Transverse colon (tissue), 4 donors: ENCODE results near the gene OR5AC2.

ENCODE experiments used
- CTCF ChIP-seq, 5 experiments: fragments of 200-600 bp in 3 of 5; fragments of 450-650 bp in 2 of 5; sonication (generic) in 3 of 5; IDR thresholded peaks; 1 replicate in 2 of 5; 2 replicates in 3 of 5; pipeline ENCODE4 v1.5.1; 2016 to 2017; ENCODE audit warnings: antibody characterized with exemption in 5 of 5, inconsistent platforms in 3 of 5, mild to moderate bottlenecking in 2 of 5, moderate library complexity in 1 of 5
- EP300 ChIP-seq: sonication (generic); formaldehyde crosslinking; IDR thresholded peaks from one replicate; pipeline ENCODE4 v1.6.1; 2017; ENCODE audit warnings: antibody characterized with exemption, low read depth
- POLR2A ChIP-seq: fragments of 450-650 bp; IDR thresholded peaks from one replicate; pipeline ENCODE4 v1.6.1; 2016; ENCODE audit warnings: antibody characterized with exemption, mild to moderate bottlenecking, moderate library complexity
- POLR2AphosphoS5 ChIP-seq, 3 donors: sonication (generic); formaldehyde crosslinking; IDR thresholded peaks; one replicate each; pipeline ENCODE4 v1.6.1; 2016; ENCODE audit warnings: antibody characterized with exemption in 3 of 3

GRCh38 chr3:98108162-98108561 lies 21.2 kb downstream of the OR5AC2 start:
- TF ChIP-seq CTCF (IDR thresholded peaks at IDR 0.05) (no peak), EP300 (no peak), POLR2A (no peak), POLR2AphosphoS5 (IDR thresholded peaks at IDR 0.05) (no peak)
